Karpas-422 (cell line): ENCODE data around the gene NIF3L1. TPM values are rescaled to one million over a fixed set of nuclear protein-coding genes. Genes with fewer than 3 reads are reported as not detected.

ENCODE experiments used
- DNase-seq: peaks from one replicate; pipeline ENCODE4 v3.0.0-alpha.2; 2015
- H2AFZ ChIP-seq: fragments of 200-600 bp; sonication (generic); 2 replicates; pipeline ENCODE4 v1.6.1; 2014; ENCODE audit warnings: antibody characterized with exemption, low read length, mixed read lengths
- H3K27ac ChIP-seq: fragments of 200-600 bp; sonication (generic); 2 replicates; pipeline ENCODE4 v1.5.1; 2014; ENCODE audit warnings: mild to moderate bottlenecking, low read length, moderate library complexity
- H3K27me3 ChIP-seq: fragments of 200-600 bp; sonication (generic); 2 replicates; pipeline ENCODE4 v1.6.1; 2014; ENCODE audit warnings: low read length, mixed read lengths
- H3K36me3 ChIP-seq: fragments of 200-600 bp; sonication (generic); 2 replicates; pipeline ENCODE4 v1.6.1; 2014; ENCODE audit warnings: low read length, mixed read lengths; ENCODE audit not compliant: insufficient read depth
- H3K4me1 ChIP-seq: fragments of 200-600 bp; sonication (generic); 2 replicates; pipeline ENCODE4 v1.6.1; 2014; ENCODE audit warnings: mild to moderate bottlenecking, low read length, mixed read lengths
- H3K4me2 ChIP-seq: fragments of 200-600 bp; sonication (generic); 2 replicates; pipeline ENCODE4 v1.6.1; 2014; ENCODE audit warnings: low read length, low read depth, mild to moderate bottlenecking; ENCODE audit not compliant: poor library complexity, severe bottlenecking
- H3K4me3 ChIP-seq: fragments of 200-600 bp; sonication (generic); 2 replicates; pipeline ENCODE4 v1.5.1; 2014; ENCODE audit warnings: mild to moderate bottlenecking, antibody characterized with exemption, low read length, mixed read lengths
- H3K79me2 ChIP-seq: fragments of 200-600 bp; sonication (generic); 2 replicates; pipeline ENCODE4 v1.6.1; 2014; ENCODE audit warnings: mild to moderate bottlenecking, low read length, mixed read lengths
- H3K9ac ChIP-seq: fragments of 200-600 bp; sonication (generic); 2 replicates; pipeline ENCODE4 v1.6.0; 2014; ENCODE audit warnings: low read length
- H3K9me2 ChIP-seq: fragments of 200-600 bp; sonication (generic), shearing (Covaris generic); replicated peaks from 2 replicates; pipeline ENCODE4 v1.6.0; 2014; ENCODE audit warnings: mild to moderate bottlenecking, low read length, moderate library complexity; ENCODE audit not compliant: insufficient read depth
- H3K9me3 ChIP-seq: fragments of 300-700, 200-600 bp; sonication (generic); 2 replicates; pipeline ENCODE4 v1.6.1; 2014; ENCODE audit warnings: low read length, mixed read lengths
- H4K20me1 ChIP-seq: fragments of 200-600 bp; sonication (generic); 2 replicates; pipeline ENCODE4 v1.6.1; 2014; ENCODE audit warnings: mild to moderate bottlenecking, antibody characterized with exemption, low read length, low read depth; ENCODE audit not compliant: insufficient read depth
- total RNA-seq: library from RNA; depleted of rRNA; stranded (reverse); fragments of >200 nt; shearing (Covaris generic); gene quantifications from 2 replicates; pipeline ENCODE4 v1.2.3, GENCODE V29; 2014; ENCODE audit warnings: low replicate concordance; rRNA removed

NIF3L1 gene
- 28.6 and 71.4 TPM in 2 replicates for total RNA-seq

GRCh38 chr2:200888704-200889625, at the start of gene NIF3L1, which contains the start of gene PPIL3:
NIF3L1 (plus strand) TSS chr2:200889371; CDS start chr2:200891944, 2,573 bp downstream.
PPIL3 (minus strand) TSS chr2:200889077; CDS start chr2:200887615, 1,462 bp downstream.
- DNase-seq = peak; percentile 100
- peak within 1 kb of the TSS; percentile 74 for H2AFZ ChIP-seq
- peak within 1 kb of the TSS; percentile 91 for H3K9ac ChIP-seq
- no peaks in the 10 kb centered on the region for H3K9me3 ChIP-seq
- H3K27ac ChIP-seq = peak within 1 kb of the TSS; percentile 84
- H3K4me1 ChIP-seq = peaks cover 37% of the 10 kb centered on the region
- H3K27me3 ChIP-seq = no peaks in the 10 kb centered on the region
- peaks cover 20% of the 10 kb centered on the region; the same call in 1 of the 2 replicates for H3K36me3 ChIP-seq
- H3K4me2 ChIP-seq = peak within 1 kb of the TSS; percentile 98
- H4K20me1 ChIP-seq = no peaks in the 10 kb centered on the region
- no peaks in the 10 kb centered on the region for H3K9me2 ChIP-seq
- peak within 1 kb of the TSS; percentile 91 for H3K4me3 ChIP-seq
- peaks cover 70% of the 10 kb centered on the region for H3K79me2 ChIP-seq

GRCh38 chr2:200839513-200839912, 49.7 kb upstream of the NIF3L1 start:
- Histone ChIP-seq H3K79me2 (no peaks in the 10 kb centered on the region), H3K4me3 (no peak overlapping the region), H2AFZ (no peak overlapping the region), H3K27ac (no peak overlapping the region), H3K9ac (no peak overlapping the region), H3K9me2 (no peaks in the 10 kb centered on the region), H3K9me3 (peaks cover 9% of the 10 kb centered on the region; the same call in 1 of the 2 replicates), H3K27me3 (no peaks in the 10 kb centered on the region), H3K4me1 (no peaks in the 10 kb centered on the region), H4K20me1 (no peaks in the 10 kb centered on the region), H3K4me2 (no peak overlapping the region), H3K36me3 (no peaks in the 10 kb centered on the region)
- no peak for DNase-seq

GRCh38 chr2:200843993-200844948, 44.9 kb upstream of the NIF3L1 start:
- Histone ChIP-seq H3K4me3 (no peak overlapping the region), H3K4me2 (no peak overlapping the region), H3K27me3 (no peaks in the 10 kb centered on the region), H3K9me2 (no peaks in the 10 kb centered on the region), H3K9me3 (no peaks in the 10 kb centered on the region), H2AFZ (no peak overlapping the region), H3K9ac (no peak overlapping the region), H3K4me1 (no peaks in the 10 kb centered on the region), H3K27ac (no peak overlapping the region), H4K20me1 (no peaks in the 10 kb centered on the region), H3K36me3 (no peaks in the 10 kb centered on the region), H3K79me2 (no peaks in the 10 kb centered on the region)
- DNase-seq = no peak

GRCh38 chr2:200845194-200845593, 44.0 kb upstream of the NIF3L1 start:
- H4K20me1 ChIP-seq = no peaks in the 10 kb centered on the region
- H3K79me2 ChIP-seq = no peaks in the 10 kb centered on the region
- H3K4me2 ChIP-seq = no peak overlapping the region
- no peak overlapping the region for H3K9ac ChIP-seq
- DNase-seq = no peak
- H3K4me1 ChIP-seq = no peaks in the 10 kb centered on the region
- no peak overlapping the region for H3K27ac ChIP-seq
- no peaks in the 10 kb centered on the region for H3K36me3 ChIP-seq
- H3K27me3 ChIP-seq = no peaks in the 10 kb centered on the region
- no peak overlapping the region for H2AFZ ChIP-seq
- no peaks in the 10 kb centered on the region for H3K9me2 ChIP-seq
- H3K9me3 ChIP-seq = no peaks in the 10 kb centered on the region
- H3K4me3 ChIP-seq = no peak overlapping the region

- Histone ChIP-seq H3K27me3 (no peaks in the 10 kb centered on the region), H3K36me3 (no peaks in the 10 kb centered on the region), H3K9me2 (no peaks in the 10 kb centered on the region), H3K27ac (no peak overlapping the region), H3K4me1 (no peaks in the 10 kb centered on the region), H3K79me2 (no peaks in the 10 kb centered on the region), H3K9me3 (no peaks in the 10 kb centered on the region), H3K4me3 (no peak overlapping the region), H3K4me2 (no peak overlapping the region), H2AFZ (no peak overlapping the region), H4K20me1 (no peaks in the 10 kb centered on the region), H3K9ac (no peak overlapping the region)
- no peak for DNase-seq
These were observed 43.4 kb upstream of the NIF3L1 start for GRCh38 chr2:200845669-200846325.

- no peaks in the 10 kb centered on the region for H3K9me2 ChIP-seq
- no peaks in the 10 kb centered on the region for H3K4me1 ChIP-seq
- H3K4me2 ChIP-seq = no peak overlapping the region
- DNase-seq = no peak
- no peaks in the 10 kb centered on the region for H3K79me2 ChIP-seq
- H3K9me3 ChIP-seq = no peaks in the 10 kb centered on the region
- no peaks in the 10 kb centered on the region for H4K20me1 ChIP-seq
- H3K9ac ChIP-seq = no peak overlapping the region
- peaks cover 10% of the 10 kb centered on the region for H3K36me3 ChIP-seq
- H3K27me3 ChIP-seq = no peaks in the 10 kb centered on the region
- no peak overlapping the region for H3K4me3 ChIP-seq
- no peak overlapping the region for H2AFZ ChIP-seq
- H3K27ac ChIP-seq = no peak overlapping the region
These were observed 41.9 kb upstream of the NIF3L1 start for GRCh38 chr2:200847269-200847668.

GRCh38 chr2:200847939-200848338, 41.2 kb upstream of the NIF3L1 start:
- Histone ChIP-seq H3K4me1 (no peaks in the 10 kb centered on the region), H3K79me2 (no peaks in the 10 kb centered on the region), H4K20me1 (no peaks in the 10 kb centered on the region), H3K27me3 (no peaks in the 10 kb centered on the region), H3K9me3 (no peaks in the 10 kb centered on the region), H3K9me2 (no peaks in the 10 kb centered on the region), H2AFZ (no peak overlapping the region), H3K36me3 (peaks cover 17% of the 10 kb centered on the region), H3K27ac (no peak overlapping the region), H3K4me2 (no peak overlapping the region), H3K9ac (no peak overlapping the region), H3K4me3 (no peak overlapping the region)
- DNase-seq = no peak
